WTC11 (cell line): ENCODE results near the gene SERPINE1. TPM values are rescaled to one million over a fixed set of nuclear protein-coding genes. Genes with fewer than 3 reads are reported as not detected.
A peak's percentile ranks its signal among the peaks of the same experiment; 100 is the strongest.

Source experiments
- ATAC-seq: fragments of 200-7000 bp; cut with Tn5 transposase; 2 replicates; pipeline ENCODE4 v1.10.0; 2021; ENCODE audit warnings: mild to moderate bottlenecking, moderate library complexity
- CTCF ChIA-PET: fragments of 300-600 bp; sonication (Branson Sonifier 250); formaldehyde crosslinking; loops from one replicate; lab custom pipeline; 2021; ENCODE audit warnings: antibody characterized with exemption; lab: Charles Lee
- POLR2A ChIA-PET: fragments of 350-600 bp; sonication (Branson Sonifier 250); formaldehyde crosslinking; loops from one replicate; lab custom pipeline; 2021; ENCODE audit warnings: antibody characterized with exemption; lab: Charles Lee
- DNase-seq: peaks from one replicate; pipeline ENCODE4 v3.0.0; 2021; ENCODE audit warnings: low spot score
- H3K27ac Mint-ChIP-seq: 2 replicates; pipeline ENCODE4 v1.8.0; 2021; ENCODE audit warnings: mixed read lengths
- H3K27me3 Mint-ChIP-seq: 2 replicates; pipeline ENCODE4 v1.8.0; 2021; ENCODE audit warnings: low read depth, mild to moderate bottlenecking, moderate library complexity, mixed read lengths
- H3K36me3 Mint-ChIP-seq: 2 replicates; pipeline ENCODE4 v1.8.0; 2021; ENCODE audit warnings: mixed read lengths
- H3K4me1 Mint-ChIP-seq: 2 replicates; pipeline ENCODE4 v1.8.0; 2022; ENCODE audit warnings: mixed read lengths
- H3K4me3 Mint-ChIP-seq: 2 replicates; pipeline ENCODE4 v1.8.0; 2021; ENCODE audit warnings: mild to moderate bottlenecking, moderate library complexity, mixed read lengths
- H3K9me3 Mint-ChIP-seq: 2 replicates; pipeline ENCODE4 v1.8.0; 2021; ENCODE audit warnings: mixed read lengths
- FOXK1 ChIP-seq: sonication (generic); formaldehyde crosslinking; IDR thresholded peaks from 2 replicates; pipeline ENCODE4 v1.8.0; 2022; ENCODE audit warnings: mild to moderate bottlenecking, moderate library complexity, missing genetic modification reagents
- GABPB1 ChIP-seq: sonication (generic); formaldehyde crosslinking; IDR thresholded peaks from 2 replicates; pipeline ENCODE4 v1.8.1; 2023; ENCODE audit warnings: mild to moderate bottlenecking, missing genetic modification reagents
- HMGXB4 ChIP-seq: sonication (generic); formaldehyde crosslinking; IDR thresholded peaks from 2 replicates; pipeline ENCODE4 v1.8.1; 2023; ENCODE audit warnings: mild to moderate bottlenecking, moderate library complexity, missing genetic modification reagents
- JUN ChIP-seq: sonication (generic); formaldehyde crosslinking; IDR thresholded peaks from 2 replicates; pipeline ENCODE4 v1.8.0; 2023; ENCODE audit warnings: mild to moderate bottlenecking, missing genetic modification reagents
- MXD4 ChIP-seq: fragments of 250-450 bp; sonication (Bioruptor Pico); IDR thresholded peaks from 2 replicates; pipeline ENCODE4 v1.8.0; 2021; ENCODE audit warnings: mild to moderate bottlenecking, moderate library complexity, borderline replicate concordance
- SP1 ChIP-seq: sonication (generic); formaldehyde crosslinking; conservative IDR thresholded peaks from 2 replicates; pipeline ENCODE4 v1.8.1; 2022; ENCODE audit warnings: missing genetic modification reagents
- TEAD1 ChIP-seq: sonication (generic); formaldehyde crosslinking; IDR thresholded peaks from 2 replicates; pipeline ENCODE4 v1.8.0; 2022; ENCODE audit warnings: mild to moderate bottlenecking, missing genetic modification reagents
- ZNF121 ChIP-seq: sonication (generic); formaldehyde crosslinking; IDR thresholded peaks from 2 replicates; pipeline ENCODE4 v1.8.0; 2023; ENCODE audit warnings: missing genetic modification reagents
- total RNA-seq: library from RNA; stranded (reverse); gene quantifications from 3 replicates; pipeline ENCODE4 v1.2.3, GENCODE V29; 2021
- TF ChIP-seq, protein P1 (sequence below): fragments of 250-450 bp; sonication (Bioruptor Pico); IDR thresholded peaks from 2 replicates; pipeline ENCODE4 v1.9.0; 2021; ENCODE audit warnings: mild to moderate bottlenecking, borderline replicate concordance
- TF ChIP-seq, protein P2 (sequence below): sonication (generic); formaldehyde crosslinking; IDR thresholded peaks from 2 replicates; pipeline ENCODE4 v1.8.0; 2023; ENCODE audit warnings: mild to moderate bottlenecking, missing genetic modification reagents
- TF ChIP-seq, protein P3 (sequence below): sonication (generic); formaldehyde crosslinking; IDR thresholded peaks from 2 replicates; pipeline ENCODE4 v1.8.1; 2022; ENCODE audit warnings: mild to moderate bottlenecking, moderate library complexity, missing genetic modification reagents

The SERPINE1 gene
- total RNA-seq, 1 experiment from 2014 or later = 2.6 TPM

GRCh38 chr7:101084865-101085161, 42.1 kb upstream of the SERPINE1 start (continued):
- TF ChIP-seq, protein P1, sequence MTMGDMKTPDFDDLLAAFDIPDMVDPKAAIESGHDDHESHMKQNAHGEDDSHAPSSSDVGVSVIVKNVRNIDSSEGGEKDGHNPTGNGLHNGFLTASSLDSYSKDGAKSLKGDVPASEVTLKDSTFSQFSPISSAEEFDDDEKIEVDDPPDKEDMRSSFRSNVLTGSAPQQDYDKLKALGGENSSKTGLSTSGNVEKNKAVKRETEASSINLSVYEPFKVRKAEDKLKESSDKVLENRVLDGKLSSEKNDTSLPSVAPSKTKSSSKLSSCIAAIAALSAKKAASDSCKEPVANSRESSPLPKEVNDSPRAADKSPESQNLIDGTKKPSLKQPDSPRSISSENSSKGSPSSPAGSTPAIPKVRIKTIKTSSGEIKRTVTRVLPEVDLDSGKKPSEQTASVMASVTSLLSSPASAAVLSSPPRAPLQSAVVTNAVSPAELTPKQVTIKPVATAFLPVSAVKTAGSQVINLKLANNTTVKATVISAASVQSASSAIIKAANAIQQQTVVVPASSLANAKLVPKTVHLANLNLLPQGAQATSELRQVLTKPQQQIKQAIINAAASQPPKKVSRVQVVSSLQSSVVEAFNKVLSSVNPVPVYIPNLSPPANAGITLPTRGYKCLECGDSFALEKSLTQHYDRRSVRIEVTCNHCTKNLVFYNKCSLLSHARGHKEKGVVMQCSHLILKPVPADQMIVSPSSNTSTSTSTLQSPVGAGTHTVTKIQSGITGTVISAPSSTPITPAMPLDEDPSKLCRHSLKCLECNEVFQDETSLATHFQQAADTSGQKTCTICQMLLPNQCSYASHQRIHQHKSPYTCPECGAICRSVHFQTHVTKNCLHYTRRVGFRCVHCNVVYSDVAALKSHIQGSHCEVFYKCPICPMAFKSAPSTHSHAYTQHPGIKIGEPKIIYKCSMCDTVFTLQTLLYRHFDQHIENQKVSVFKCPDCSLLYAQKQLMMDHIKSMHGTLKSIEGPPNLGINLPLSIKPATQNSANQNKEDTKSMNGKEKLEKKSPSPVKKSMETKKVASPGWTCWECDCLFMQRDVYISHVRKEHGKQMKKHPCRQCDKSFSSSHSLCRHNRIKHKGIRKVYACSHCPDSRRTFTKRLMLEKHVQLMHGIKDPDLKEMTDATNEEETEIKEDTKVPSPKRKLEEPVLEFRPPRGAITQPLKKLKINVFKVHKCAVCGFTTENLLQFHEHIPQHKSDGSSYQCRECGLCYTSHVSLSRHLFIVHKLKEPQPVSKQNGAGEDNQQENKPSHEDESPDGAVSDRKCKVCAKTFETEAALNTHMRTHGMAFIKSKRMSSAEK = peak; percentile 44; the same call in 1 of the 2 replicates
- TF ChIP-seq FOXK1 (CRISPR knock-in tag) = 0 out of 2 replicates have a peak, but pooled peaks have one; percentile 16
- TF ChIP-seq, all 79 proteins: peak for 2

- H3K36me3 Mint-ChIP-seq = peaks cover under 1% of the 10 kb centered on the region; the same call in 1 of the 2 replicates
- POLR2A ChIA-PET = interaction anchor here (0.5 to 1.1 kb wide), 6 partner anchors 9 to 258 kb away, joined by 3 to 6 read pairs (median 3); partner anchors contain the start of gene EPHB4
- CTCF ChIA-PET = interaction anchor here (0.5 to 3.1 kb wide), 18 partner anchors 8 to 453 kb away, joined by 3 to 21 read pairs (median 6); partner anchors contain the start of genes PLOD3, SERPINE1, VGF and ZNHIT1
- TF ChIP-seq JUN (CRISPR knock-in tag) (no peak), MXD4 (CRISPR knock-in tag) (no peak), GABPB1 (peak; percentile 84), HMGXB4 (CRISPR knock-in tag) (peak; percentile 52; the same call in 1 of the 2 replicates), TEAD1 (peak; percentile 33; the same call in 1 of the 2 replicates), ZNF121 (CRISPR knock-in tag) (no peak), SP1 (0 out of 2 replicates have a peak, but pooled peaks have one; percentile 46)
- TF ChIP-seq, protein P2, sequence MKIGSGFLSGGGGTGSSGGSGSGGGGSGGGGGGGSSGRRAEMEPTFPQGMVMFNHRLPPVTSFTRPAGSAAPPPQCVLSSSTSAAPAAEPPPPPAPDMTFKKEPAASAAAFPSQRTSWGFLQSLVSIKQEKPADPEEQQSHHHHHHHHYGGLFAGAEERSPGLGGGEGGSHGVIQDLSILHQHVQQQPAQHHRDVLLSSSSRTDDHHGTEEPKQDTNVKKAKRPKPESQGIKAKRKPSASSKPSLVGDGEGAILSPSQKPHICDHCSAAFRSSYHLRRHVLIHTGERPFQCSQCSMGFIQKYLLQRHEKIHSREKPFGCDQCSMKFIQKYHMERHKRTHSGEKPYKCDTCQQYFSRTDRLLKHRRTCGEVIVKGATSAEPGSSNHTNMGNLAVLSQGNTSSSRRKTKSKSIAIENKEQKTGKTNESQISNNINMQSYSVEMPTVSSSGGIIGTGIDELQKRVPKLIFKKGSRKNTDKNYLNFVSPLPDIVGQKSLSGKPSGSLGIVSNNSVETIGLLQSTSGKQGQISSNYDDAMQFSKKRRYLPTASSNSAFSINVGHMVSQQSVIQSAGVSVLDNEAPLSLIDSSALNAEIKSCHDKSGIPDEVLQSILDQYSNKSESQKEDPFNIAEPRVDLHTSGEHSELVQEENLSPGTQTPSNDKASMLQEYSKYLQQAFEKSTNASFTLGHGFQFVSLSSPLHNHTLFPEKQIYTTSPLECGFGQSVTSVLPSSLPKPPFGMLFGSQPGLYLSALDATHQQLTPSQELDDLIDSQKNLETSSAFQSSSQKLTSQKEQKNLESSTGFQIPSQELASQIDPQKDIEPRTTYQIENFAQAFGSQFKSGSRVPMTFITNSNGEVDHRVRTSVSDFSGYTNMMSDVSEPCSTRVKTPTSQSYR (CRISPR knock-in tag) = 0 out of 2 replicates have a peak, but pooled peaks have one; percentile 52
- TF ChIP-seq, protein P3, sequence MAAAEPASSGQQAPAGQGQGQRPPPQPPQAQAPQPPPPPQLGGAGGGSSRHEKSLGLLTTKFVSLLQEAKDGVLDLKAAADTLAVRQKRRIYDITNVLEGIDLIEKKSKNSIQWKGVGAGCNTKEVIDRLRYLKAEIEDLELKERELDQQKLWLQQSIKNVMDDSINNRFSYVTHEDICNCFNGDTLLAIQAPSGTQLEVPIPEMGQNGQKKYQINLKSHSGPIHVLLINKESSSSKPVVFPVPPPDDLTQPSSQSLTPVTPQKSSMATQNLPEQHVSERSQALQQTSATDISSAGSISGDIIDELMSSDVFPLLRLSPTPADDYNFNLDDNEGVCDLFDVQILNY = 0 out of 2 replicates have a peak, but pooled peaks have one; percentile 40
- peaks cover 6% of the 10 kb centered on the region; the same call in 1 of the 2 replicates for H3K9me3 Mint-ChIP-seq
- peak; percentile 88 for ATAC-seq
- H3K4me1 Mint-ChIP-seq = peaks cover 13% of the 10 kb centered on the region
- peak; percentile 83 for DNase-seq
- peak within 1 kb of the TSS; percentile 81 for H3K4me3 Mint-ChIP-seq
- no peaks in the 10 kb centered on the region for H3K27me3 Mint-ChIP-seq
- peak within 1 kb of the TSS; percentile 95 for H3K27ac Mint-ChIP-seq
These were observed 41.5 kb upstream of the SERPINE1 start, which contains the start of gene TRIM56 for GRCh38 chr7:101085162-101085964. Gene TRIM56 (plus strand): TSS chr7:101085481. CDS start chr7:101087313, 1,832 bp downstream.
